NT2/D1 (cell line): ENCODE data around the gene AIG1.

Experiments
- SUZ12 ChIP-seq: IDR thresholded peaks from 2 replicates; pipeline ENCODE4 v1.6.1; 2011; ENCODE audit not compliant: insufficient read length, insufficient read depth; ENCODE audit errors: extremely low read depth
- YY1 ChIP-seq: IDR thresholded peaks from 2 replicates; pipeline ENCODE4 v1.6.1; 2011; ENCODE audit not compliant: insufficient read length, insufficient read depth
- ZNF274 ChIP-seq: IDR thresholded peaks from 2 replicates; pipeline ENCODE4 v1.6.1; 2011; ENCODE audit warnings: mild to moderate bottlenecking, low read depth, low read length

DNA sequence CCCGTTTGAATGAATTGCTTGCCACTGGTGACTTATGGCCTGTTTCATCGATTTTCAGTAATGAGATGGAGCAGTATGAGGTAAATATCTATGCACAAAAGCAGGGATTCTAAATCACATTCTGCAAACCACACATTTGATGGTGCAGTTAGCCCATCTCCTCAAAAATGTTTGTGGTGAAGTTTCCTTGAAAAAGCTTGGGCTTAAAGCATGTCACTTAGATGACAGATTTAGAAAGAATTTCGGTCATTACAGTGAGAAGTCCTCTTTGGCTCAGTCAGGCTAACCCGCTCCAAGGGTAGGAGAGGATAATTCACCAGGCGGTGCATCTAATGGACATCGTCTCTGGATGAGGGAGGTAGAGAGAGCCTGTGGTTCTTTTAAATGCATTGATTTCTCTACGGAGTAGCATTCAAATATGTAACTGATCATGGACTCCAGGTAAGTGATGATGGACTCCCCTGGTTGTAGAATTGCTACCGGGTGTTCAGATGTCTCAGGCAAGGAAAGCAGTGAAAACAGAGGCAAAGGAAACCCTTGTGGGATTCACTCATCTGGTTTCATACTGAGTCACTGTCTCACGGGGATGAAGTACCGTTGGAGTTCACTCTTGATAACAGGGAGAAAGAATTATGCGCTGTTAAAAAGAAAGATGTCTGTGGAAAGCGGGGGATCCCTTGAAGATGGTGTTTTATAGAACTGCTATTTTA lies 65.3 kb downstream of the AIG1 start:
- TF ChIP-seq ZNF274, result no peak
- TF ChIP-seq YY1, result no peak
- no peak for TF ChIP-seq SUZ12
